ENCODE measurements around the gene QTRT2.
A peak's percentile ranks its signal among the peaks of the same experiment; 100 is the strongest.

QTRT2 gene

DNA sequence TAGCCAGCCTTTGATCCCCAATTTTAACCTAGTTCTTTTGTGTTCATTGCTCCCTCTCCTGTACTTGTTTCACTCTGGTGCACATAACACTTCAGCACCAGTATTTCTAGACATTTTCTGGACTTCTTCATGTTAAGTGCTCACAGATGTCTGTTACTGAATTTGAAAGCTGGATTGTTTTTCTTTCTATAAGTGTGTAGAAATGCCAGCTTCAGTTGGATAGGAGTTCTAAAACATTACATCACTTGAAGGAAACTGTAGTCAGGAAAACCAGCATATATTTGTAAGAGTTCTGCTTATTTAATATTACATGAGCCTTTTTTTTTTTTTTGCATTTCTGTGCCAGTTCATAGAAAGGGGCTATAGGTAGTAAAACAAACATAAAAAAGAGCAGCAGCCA is 21.6 kb downstream of the QTRT2 start:
- DNase-seq (ENCODE audit: low read depth): no peak

DNA sequence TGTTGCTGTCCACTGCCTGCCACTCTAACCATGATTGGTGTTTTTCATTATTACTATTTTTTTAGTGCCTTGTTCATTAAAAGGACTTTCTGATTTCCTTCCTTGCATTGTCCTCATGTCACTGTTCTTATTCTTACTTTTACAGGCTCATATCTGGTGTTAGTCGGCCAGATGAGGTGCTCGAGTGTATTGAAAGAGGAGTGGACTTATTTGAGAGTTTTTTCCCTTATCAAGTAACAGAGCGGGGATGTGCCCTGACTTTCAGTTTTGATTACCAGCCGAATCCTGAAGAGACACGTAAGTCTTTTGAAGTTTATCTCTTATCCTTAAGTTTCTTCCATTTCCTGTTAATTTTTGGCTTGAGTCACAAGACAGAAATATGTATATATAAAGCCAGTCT is 23.2 kb downstream of the QTRT2 start:
- no peak for DNase-seq (ENCODE audit: low read depth)

DNA sequence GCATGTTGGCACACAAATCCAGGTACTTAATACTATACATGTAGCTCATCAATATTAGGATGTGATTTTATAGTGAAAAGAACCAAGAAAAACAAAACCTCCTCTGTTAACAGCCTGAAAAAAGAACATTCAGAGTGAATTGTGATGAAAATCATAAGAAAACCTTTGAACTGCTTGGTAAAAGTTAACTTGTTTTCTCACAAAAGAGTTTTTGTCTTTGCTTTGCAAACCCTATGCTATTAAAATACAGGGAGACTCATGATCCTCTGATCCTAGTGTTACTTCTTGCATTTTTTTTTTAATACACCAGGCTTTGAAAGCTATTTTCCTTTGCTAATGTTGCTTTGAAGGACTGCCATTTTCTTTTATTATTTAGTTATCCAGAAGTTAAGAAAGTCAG is 23.7 kb downstream of the QTRT2 start:
- DNase-seq (ENCODE audit: low read depth): no peak

DNA sequence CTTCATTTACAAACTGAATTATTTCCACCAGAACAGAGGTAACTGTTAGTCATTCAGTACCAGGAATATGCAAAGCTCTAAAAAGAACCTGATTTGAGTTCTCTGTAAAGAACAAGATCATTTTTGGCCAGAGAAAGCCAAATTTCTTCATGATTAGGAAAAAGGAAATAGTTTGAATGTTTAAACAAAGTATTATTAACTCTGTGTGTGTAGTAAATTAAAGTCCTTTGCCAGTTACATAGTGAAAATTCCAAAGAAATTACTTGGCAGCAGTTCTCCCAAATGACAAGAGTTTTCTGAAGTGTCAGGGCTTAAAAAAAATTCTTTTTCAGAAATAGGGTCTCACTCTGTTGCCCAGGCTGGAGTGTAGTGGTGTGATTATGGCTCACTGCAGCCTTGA is 24.5 kb downstream of the QTRT2 start:
- DNase-seq (ENCODE audit: low read depth): no peak

DNA sequence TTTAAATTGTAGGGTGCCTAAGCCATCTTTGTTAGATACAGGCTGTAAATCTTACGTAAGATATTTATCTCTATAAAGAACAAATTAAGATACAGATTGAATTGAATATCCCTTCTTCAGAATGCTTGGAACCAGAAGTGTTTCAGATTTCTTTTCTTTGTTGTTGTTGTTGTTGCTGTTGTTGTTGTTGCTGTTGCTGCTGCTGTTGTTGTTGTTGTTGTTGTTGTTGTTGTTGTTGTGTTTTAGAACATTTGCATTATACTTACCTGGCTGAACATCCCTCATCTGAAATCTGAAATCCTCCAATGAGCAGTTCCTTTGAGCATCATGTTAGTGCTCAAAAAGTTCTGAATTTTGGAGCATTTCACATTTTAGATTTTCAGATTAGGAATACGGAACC is 26.6 kb downstream of the QTRT2 start:
- no peak for DNase-seq (ENCODE audit: low read depth)

DNA sequence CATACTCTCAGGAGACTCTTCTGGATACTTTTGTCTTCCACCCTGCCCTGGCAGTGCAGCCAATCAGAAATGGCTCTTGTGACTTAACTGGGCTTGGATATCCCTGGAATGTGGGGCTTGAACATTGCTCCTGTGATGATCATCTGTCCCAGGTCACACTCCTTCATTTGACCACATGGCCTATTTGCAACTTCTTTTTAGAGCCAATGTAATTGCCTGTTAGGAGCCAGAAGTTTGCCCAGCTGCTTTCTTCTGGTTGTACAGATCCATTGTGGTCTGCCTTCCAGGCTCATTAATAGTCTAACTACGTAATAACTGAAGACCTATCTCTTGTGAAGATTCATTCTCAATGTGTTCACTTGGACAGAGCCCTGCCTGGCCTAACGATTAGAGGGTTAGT is 29.8 kb downstream of the QTRT2 start:
- DNase-seq (ENCODE audit: low read depth): no peak

DNA sequence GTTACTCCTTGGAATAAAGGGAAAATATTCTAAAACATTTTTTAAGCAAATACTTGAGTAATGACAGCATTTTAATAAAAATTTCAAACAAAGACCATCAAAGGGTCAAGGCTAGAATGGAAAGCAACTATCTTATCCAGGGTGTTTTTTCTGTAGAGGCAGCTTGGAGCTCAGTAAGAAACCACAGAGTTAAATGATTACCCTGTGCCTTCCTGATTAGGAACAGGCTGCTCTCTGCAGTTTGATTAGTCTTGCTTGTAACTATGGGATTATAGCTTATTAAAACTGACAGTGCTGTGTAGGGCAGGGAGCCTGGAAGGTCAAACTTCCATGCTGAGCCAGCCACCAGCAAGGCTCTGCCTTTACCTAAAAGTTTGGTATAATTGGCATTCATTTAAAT is 33.1 kb downstream of the QTRT2 start:
- DNase-seq (ENCODE audit: low read depth): no peak

DNA sequence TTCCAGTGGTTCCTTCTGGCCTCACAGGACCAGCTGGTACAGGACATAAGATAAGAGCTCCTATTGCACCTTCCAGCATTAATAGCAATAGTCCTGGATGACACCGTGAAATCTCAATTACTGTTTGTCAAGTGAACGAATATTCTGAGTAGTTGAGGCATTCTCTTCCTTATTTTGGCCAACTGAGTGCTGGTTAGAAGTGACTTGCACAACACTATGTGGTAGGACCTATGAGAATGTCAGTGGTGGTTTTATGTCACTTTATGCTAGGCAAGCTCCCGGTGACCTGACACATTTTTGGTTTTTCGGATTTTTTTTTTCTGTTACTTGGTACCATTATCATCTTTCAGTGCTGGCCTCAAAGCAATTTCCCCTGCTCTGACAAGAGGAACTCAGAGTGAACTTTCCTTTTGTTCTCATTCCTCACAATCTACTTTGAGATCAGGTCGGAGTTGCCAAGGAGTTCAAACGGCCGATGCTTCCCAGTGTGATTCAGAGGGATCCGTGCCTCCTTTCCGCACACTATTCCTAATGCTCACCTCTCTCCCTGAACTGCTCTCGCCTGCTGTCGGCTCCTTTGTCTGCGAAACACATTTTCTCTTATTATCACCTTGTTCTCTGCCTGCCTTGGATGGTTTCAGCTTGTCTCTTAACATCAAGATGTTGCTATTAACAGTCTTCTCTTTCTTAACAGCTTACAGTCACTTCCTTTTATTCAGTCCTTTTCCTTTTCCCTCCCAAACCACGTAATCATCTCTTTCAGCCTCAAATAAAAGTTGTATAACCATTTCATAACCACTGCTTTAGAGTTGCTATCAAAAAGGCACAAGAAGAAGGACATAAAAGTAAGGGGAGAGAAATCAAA is 35.8 kb downstream of the QTRT2 start:
- DNase-seq (ENCODE audit: low read depth): no peak

DNA sequence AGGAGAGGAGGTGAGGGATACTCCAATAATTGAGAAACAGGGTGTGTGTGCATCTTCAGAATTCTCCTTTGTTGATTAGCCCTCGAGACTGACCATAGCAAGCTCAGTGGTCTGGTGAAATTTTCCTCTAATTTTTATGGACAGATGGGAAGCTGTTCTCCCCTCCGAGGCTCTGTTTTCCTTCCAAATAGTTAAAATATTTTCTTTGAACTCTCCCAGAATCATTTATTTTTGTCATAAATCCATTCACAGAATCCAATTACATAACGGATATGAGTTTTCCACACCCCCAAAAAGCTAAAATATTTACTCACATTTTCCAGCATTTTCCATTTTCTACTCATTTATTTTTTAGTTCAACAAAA is 36.5 kb downstream of the QTRT2 start:
- DNase-seq (ENCODE audit: low read depth): no peak

DNA sequence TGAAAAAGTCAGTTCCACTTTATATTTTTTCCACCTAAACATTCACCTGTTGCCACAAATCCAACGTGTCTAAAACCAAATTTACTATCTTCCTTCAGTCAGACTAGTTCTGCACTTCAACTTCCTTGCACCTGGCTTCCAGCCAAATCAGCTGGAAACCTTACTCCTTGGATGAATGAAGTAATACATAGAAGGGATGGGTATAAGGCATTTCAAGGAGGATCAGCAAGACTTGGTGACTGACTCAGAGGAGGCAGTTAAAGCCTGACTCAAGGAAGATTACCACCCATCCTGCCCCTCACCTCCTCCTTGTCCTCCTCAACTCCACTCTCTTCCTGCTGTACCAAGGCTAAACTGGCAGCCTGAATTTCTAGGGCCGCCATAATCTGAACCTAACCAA is 37.1 kb downstream of the QTRT2 start:
- DNase-seq (ENCODE audit: low read depth): peak; percentile 65

DNA sequence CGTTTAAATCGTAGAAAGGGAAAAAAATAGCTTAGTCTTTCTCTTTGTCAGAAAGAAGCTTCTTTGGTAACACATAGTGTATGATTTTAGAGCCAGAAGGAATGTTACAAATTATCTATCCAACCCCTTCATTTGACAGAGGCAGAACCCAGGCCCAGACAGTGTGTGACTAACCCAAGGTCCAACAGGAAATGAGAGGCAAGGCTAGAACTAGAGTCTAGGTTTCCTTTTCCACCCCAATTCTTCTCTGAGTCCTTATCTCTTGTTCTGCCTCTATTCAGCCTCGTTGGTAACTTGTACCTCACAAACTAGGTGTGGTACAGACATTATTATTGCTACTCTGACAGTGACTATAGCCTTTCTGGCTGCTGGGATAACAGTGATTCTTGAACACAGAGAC is 39.3 kb downstream of the QTRT2 start:
- no peak for DNase-seq (ENCODE audit: low read depth)

DNA sequence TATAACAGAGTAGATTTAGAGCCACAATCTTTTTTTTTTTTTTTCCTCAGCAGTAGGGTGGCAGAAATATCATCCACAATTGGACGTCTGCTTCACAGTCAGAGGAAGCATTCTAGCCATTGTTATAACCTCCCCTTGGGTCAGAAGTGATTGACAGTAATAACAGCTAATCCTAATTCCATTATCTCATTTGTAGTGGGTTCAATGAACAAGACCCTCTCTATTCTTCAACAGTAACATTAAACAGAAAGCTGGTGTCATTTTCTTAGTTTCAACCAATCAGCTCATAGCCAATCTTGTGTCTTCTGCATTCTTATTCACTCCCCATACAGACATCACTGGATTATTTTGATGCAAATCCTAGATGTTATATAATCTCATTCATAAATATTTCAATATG is 44.6 kb downstream of the QTRT2 start:
- DNase-seq (ENCODE audit: low read depth): no peak

DNA sequence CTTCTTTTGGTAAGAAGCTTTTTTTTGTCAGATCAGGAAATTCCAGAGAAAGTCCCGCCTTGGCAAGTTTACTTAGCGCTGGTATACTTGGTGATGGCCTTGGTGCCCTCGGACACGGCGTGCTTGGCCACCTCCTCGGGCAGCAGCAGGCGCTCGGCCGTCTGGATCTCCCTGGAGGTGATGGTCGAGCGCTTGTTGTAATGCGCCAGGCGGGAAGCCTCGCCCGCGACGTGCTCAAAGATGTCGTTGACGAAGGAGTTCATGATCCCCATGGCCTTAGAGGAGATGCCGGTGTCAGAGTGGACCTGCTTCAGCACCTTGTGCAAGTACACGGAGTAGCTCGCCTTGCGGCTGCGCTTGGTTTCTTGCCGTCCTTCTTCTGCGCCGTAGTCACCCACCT is 46.6 kb downstream of the QTRT2 start:
- DNase-seq (ENCODE audit: low read depth): no peak

DNA sequence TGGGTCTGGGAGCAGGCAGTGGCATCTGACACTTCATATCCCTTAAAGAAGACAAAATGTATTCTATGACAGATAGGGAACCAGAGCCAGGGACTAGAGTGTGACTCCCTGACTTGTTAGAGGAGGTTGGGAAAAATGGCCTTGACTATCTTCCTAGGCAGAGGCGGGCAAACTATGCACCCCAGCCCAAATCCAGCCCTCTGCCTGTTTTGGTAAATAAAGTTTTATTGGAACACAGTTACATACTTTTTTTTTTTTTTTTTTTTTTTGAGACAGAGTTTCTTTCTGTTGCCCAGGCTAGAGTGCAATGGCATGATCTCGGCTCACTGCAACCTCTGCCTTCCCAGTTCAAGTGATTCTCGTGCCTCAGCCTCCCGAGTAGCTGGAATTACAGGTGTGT is 47.3 kb downstream of the QTRT2 start:
- no peak for DNase-seq (ENCODE audit: low read depth)

DNA sequence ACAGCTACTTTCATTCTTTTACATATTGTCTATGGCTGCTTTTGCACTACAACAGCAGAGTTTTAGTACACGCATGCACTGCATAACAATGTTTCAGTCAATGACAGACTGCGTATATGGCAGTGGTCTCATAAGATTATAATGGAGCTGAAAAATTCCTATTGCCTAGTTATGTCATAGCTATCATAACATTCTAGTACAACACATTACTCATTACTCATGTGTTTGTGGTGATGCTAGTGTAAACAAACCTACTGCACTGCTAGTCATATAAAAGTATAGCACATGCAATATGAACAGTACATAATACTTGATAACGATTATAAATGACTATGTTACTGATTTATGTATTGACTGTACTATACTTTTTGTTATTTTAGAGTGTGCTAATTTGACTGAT is 47.9 kb downstream of the QTRT2 start:
- DNase-seq (ENCODE audit: low read depth): peak; percentile 71

DNA sequence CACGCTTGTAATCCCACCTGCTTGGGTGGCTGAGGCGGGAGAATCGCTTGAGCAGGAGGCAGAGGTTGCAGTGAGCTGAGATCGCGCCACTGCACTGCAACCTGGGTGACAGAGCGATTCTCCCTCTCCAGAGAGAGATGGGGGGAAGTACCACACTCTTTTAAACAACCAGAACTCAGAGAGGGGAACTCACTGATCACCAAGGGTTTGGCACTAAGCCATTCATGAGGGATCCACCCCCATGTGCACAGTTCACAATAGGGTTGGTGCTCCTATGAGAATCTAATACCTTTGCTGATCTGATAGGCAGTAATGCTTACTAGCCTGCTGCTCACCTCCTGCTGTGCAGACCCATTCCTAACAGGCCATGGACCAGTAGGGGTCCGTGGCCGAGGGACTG is 51.6 kb downstream of the QTRT2 start:
- DNase-seq (ENCODE audit: low read depth): no peak

DNA sequence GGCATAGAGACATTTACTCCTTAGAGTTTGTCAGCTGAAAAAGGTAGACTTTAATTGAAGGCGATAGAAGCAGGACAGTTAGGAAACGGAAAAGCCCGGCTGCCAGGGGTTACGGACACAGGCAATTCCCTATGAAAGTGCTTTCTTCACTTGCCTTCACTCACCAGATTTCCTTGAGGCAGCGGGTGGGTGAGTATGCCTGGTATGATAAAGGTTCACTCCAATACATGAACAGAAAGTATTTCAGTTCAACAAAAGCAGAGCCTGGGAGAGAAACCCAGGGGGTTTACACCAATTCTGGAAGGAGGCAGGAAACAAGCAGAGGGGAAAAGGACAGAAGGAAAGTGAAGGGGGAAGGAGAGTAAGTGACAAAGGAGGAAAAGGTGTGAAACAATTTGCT is 53.9 kb downstream of the QTRT2 start:
- no peak for DNase-seq (ENCODE audit: low read depth)

DNA sequence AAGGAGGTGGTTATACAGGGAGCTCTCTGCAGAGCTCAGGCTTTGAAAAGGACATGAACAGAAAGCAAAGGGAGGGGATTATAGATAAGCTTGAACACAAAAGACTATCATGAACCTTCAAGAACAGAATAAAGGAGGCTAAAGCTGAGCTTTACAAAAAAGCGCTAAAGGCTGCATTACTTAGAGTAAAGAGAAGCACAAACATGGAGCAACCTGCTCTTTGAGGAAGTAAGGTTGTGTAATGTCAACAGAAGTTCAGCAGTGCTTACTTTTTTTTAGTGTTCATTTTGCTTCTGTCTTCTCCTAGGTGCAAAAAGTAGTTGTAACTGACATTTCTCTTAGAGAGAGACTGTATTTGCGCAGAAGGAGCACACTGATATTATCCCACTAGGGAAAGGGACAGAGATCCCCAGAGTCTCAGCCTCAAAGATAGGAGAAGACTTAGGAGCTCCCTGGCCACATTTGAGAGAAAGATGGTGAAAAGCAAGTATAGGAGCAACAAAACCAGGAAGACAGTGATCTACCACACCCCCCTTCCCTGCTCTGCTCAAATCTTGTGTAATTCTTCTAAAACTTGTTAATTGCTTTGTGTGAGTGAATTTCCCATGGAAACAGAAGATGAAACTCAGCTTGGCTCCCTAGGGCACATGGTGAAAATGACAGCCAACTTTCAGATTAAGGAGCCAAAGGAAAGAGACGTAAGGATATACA is 54.7 kb downstream of the QTRT2 start:
- DNase-seq (ENCODE audit: low read depth): no peak

DNA sequence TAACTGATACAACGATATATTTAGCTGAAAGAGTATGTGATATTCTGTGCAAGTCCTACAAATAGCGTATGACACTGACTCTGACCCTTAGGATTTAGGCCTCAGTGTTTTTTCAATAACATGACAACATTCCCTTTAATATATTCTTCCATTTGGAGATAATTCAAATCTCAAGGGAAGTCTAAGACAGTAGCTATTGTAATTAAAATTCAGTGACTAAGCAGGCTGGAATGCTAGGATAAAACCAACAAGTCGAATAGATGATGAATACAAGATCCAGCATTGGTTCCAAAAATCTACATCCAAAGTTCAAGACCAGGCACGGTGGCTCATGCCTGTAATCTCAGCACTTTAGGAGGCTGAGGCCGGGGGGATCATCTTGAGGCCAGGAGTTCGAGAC is 56.2 kb downstream of the QTRT2 start:
- peak; percentile 47 for DNase-seq (ENCODE audit: low read depth)

DNA sequence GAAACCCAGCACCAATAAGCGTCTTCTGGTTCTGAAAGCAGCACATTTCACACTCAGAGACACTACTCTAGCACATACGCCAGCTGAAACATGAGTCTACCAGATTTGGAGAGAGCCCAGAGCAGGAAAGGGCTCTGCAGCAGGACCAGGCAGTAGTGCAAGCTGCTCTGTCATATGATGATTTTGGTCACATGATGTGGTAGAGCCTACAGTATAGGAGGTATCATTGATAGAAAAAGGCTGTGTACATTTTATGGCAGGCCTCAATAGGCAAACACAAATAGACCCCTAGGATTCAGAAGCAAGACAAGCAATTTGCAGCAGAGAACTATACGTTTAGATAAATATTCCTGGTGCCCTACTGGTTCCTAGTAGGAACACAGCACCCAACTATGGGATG is 58.2 kb downstream of the QTRT2 start:
- no peak for DNase-seq (ENCODE audit: low read depth)

DNA sequence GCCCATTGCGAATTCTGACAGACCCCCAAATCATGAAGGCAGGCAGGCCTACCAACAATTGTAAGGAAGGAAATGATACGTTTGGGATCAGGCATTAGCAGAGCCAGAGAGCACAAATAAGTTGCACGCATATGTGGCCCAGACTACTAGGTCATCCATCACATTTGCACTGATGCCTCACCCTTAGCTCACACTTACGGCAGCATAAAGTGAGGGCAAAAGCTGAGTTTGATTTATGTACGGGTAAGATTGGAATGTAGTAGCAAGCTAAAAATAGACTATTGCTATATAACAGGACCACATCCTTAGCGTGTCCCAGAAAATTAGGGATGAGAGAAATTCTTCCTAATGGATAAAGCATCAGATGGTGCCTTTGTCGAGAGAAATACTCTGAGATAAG is 58.6 kb downstream of the QTRT2 start:
- DNase-seq (ENCODE audit: low read depth): no peak

DNA sequence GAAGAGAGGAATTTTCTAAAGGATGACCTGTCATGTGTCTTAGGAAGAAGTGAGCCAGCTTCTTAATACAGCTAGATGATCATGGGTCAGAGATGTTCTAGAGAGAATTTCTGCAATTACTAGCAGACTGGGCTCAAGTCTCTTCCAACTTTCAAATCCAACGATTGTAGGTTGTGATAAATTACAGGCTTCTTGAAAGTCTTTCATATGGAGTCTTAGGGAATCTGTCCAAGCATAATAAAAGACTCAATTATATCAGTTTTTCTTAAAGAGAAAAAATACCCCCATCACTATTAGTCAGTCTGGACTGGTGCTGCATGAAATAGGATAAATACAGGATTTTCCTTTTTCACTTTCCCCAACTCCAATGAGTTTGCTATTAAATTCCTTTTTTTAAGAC is 63.2 kb downstream of the QTRT2 start:
- no peak for DNase-seq (ENCODE audit: low read depth)

DNA sequence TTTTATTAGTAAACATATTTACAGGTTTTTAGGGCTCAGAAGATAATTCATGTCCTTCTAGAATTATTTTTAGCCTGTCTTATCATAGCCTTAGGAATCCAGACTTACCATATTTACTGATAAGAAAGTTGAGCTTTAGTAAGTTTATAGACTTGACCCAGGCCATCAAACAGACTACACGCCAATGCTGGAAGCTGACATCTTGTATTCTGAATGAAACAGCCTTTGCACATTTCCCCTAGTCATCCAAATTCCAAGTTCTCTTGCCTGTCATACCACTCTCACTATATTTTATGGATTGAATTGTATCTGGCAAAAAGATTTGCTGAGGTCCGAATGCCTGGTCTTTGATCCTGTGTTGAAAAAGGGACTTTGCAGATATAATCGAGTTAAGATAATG is 63.7 kb downstream of the QTRT2 start:
- no peak for DNase-seq (ENCODE audit: low read depth)

Measured in ELR (cell line).